B cell (primary cell): Measurements from ENCODE around the gene MYO18A.

Source experiments
- EZH2 ChIP-seq: IDR thresholded peaks from 2 replicates; pipeline ENCODE4 v1.6.1; 2012; ENCODE audit warnings: borderline replicate concordance, low read depth, mild to moderate bottlenecking, moderate library complexity, low read length; ENCODE audit not compliant: insufficient read depth, poor library complexity, severe bottlenecking
- TF ChIP-seq, protein P1 (sequence below): fragments of 200-600 bp; IDR thresholded peaks from one replicate; pipeline ENCODE4 v1.8.0; 2022; ENCODE audit warnings: antibody characterized with exemption, mild to moderate bottlenecking

DNA sequence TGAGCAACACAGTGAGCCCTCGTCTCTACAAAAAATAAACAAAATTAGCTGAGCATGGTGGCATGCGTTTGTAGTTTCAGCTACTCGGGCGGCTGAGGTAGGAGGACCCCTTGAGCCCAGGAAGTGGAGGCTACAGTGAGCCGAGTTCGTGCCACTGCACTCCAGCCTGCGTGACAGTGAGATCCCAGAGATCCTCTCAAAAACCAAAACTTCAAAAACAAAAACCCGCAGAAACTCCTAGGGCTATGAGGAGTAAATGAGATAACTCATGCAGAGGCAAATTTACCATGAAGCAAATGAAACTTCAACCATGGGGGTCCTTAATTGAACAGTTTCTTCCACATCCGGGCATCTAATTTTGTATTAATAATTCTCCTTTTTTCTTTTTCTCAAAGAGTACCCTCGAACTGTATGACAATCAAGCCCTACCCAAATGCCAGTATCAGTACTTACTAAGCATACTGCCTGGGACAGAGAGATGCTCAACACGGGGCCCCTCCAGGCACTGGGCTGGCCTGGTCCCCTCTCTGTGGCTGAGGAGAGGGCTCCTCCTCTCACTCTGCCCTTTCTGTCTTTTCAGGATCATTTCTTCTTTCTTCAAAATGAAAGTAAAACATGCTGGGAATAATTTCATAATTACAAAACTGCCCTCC, 138.0 kb downstream of the MYO18A start:
- TF ChIP-seq EZH2, result no peak
- TF ChIP-seq, protein P1, sequence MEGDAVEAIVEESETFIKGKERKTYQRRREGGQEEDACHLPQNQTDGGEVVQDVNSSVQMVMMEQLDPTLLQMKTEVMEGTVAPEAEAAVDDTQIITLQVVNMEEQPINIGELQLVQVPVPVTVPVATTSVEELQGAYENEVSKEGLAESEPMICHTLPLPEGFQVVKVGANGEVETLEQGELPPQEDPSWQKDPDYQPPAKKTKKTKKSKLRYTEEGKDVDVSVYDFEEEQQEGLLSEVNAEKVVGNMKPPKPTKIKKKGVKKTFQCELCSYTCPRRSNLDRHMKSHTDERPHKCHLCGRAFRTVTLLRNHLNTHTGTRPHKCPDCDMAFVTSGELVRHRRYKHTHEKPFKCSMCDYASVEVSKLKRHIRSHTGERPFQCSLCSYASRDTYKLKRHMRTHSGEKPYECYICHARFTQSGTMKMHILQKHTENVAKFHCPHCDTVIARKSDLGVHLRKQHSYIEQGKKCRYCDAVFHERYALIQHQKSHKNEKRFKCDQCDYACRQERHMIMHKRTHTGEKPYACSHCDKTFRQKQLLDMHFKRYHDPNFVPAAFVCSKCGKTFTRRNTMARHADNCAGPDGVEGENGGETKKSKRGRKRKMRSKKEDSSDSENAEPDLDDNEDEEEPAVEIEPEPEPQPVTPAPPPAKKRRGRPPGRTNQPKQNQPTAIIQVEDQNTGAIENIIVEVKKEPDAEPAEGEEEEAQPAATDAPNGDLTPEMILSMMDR, result no peak
